ENCODE data around the gene WNT11. TPM values are rescaled to one million over a fixed set of nuclear protein-coding genes. Genes with fewer than 3 reads are reported as not detected.

Gene WNT11
- polyA plus RNA-seq, 1 experiment: not detected

DNA sequence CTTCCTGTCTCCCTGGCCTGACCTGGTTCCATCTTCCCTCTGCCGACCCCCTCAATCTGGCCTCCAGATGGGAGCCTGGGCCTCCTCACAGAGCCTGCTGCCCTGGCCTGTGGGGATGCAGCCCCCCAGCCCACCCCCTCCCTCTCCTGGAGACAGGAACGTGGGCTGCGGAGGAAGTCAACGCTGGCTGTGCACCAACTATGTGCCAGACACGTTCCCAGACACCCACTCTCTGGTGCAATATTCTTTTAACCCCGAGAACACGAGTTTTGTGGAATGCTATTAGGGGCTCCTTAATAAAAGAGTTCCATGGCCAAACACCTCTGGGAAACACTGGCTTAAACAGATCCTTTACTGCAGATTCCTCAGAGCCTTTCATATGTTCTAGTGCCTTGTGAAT is 15.9 kb downstream of the WNT11 start:
- TF ChIP-seq, protein P1, sequence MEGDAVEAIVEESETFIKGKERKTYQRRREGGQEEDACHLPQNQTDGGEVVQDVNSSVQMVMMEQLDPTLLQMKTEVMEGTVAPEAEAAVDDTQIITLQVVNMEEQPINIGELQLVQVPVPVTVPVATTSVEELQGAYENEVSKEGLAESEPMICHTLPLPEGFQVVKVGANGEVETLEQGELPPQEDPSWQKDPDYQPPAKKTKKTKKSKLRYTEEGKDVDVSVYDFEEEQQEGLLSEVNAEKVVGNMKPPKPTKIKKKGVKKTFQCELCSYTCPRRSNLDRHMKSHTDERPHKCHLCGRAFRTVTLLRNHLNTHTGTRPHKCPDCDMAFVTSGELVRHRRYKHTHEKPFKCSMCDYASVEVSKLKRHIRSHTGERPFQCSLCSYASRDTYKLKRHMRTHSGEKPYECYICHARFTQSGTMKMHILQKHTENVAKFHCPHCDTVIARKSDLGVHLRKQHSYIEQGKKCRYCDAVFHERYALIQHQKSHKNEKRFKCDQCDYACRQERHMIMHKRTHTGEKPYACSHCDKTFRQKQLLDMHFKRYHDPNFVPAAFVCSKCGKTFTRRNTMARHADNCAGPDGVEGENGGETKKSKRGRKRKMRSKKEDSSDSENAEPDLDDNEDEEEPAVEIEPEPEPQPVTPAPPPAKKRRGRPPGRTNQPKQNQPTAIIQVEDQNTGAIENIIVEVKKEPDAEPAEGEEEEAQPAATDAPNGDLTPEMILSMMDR (IDR thresholded peaks at IDR 0.05; ENCODE audit: low read depth, low read length): no peak
- DNase-seq (ENCODE audit: low read depth, low spot score): no peak
- ChIA-PET POLR2A (no interaction called here), CTCF (interaction anchor here (0.6 to 1.6 kb wide), 3 partner anchors 15 to 80 kb away, joined by 3 to 6 read pairs (median 4); no protein-coding TSS in a partner anchor)
- Histone ChIP-seq H3K9me3 (ENCODE audit: control insufficient read depth, insufficient read depth, low read length) (no peaks in the 10 kb centered on the region), H3K4me3 (ENCODE audit: low read depth, low read length) (no peak overlapping the region), H3K27ac (ENCODE audit: low read depth, low read length) (no peak overlapping the region), H3K27me3 (ENCODE audit: control insufficient read depth, insufficient read depth, low read length) (peaks cover 28% of the 10 kb centered on the region)

DNA sequence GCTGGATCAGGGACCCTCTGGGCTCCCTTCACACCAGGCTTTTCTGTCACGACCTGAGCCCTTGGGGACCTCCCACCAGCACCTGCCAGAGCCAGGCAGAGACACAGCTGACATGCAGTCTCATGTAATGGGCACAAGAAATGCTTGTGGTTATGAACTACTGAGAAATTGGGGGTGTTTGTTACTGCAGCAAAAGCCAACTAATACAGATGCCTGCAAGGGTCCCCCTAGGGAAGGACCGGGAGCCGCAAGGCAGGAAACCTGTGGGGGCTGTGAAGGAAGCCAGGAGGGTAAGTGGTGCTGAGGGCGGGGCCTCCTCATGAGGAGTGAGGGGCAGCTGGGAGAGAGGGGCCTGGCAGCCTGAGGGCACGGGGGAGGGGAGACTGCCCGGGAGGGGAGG is 16.6 kb downstream of the WNT11 start:
- Histone ChIP-seq H3K27ac (ENCODE audit: low read depth, low read length) (no peak overlapping the region), H3K4me3 (ENCODE audit: low read depth, low read length) (no peak overlapping the region), H3K9me3 (ENCODE audit: control insufficient read depth, insufficient read depth, low read length) (no peaks in the 10 kb centered on the region), H3K27me3 (ENCODE audit: control insufficient read depth, insufficient read depth, low read length) (peaks cover 24% of the 10 kb centered on the region)
- TF ChIP-seq, protein P1 (IDR thresholded peaks at IDR 0.05; ENCODE audit: low read depth, low read length): no peak
- ChIA-PET CTCF (interaction anchor here (1.6 kb wide), 1 partner anchor 37 kb away, joined by 6 read pairs; no protein-coding TSS in a partner anchor), POLR2A (no interaction called here)
- no peak for DNase-seq (ENCODE audit: low read depth, low spot score)

GRCh38 chr11:76188873-76189272 is 17.4 kb downstream of the WNT11 start:
- no peak for DNase-seq (ENCODE audit: low read depth, low spot score)
- Histone ChIP-seq H3K27me3 (ENCODE audit: control insufficient read depth, insufficient read depth, low read length) (peaks cover 26% of the 10 kb centered on the region), H3K9me3 (ENCODE audit: control insufficient read depth, insufficient read depth, low read length) (no peaks in the 10 kb centered on the region), H3K27ac (ENCODE audit: low read depth, low read length) (no peak overlapping the region), H3K4me3 (ENCODE audit: low read depth, low read length) (no peak overlapping the region)
- TF ChIP-seq, protein P1 (IDR thresholded peaks at IDR 0.05; ENCODE audit: low read depth, low read length): no peak
- POLR2A ChIA-PET: no interaction called here
- CTCF ChIA-PET: no interaction called here

GRCh38 chr11:76186776-76187279 is 19.5 kb downstream of the WNT11 start:
- POLR2A ChIA-PET: no interaction called here
- Histone ChIP-seq H3K9me3 (ENCODE audit: control insufficient read depth, insufficient read depth, low read length) (no peaks in the 10 kb centered on the region), H3K27me3 (ENCODE audit: control insufficient read depth, insufficient read depth, low read length) (peaks cover 22% of the 10 kb centered on the region), H3K27ac (ENCODE audit: low read depth, low read length) (no peak overlapping the region), H3K4me3 (ENCODE audit: low read depth, low read length) (no peak overlapping the region)
- no peak for DNase-seq (ENCODE audit: low read depth, low spot score)
- TF ChIP-seq, protein P1 (IDR thresholded peaks at IDR 0.05; ENCODE audit: low read depth, low read length): no peak
- CTCF ChIA-PET: interaction anchor here (0.9 to 1.5 kb wide), 4 partner anchors 20 to 289 kb away, joined by 3 to 12 read pairs (median 8); no protein-coding TSS in a partner anchor

DNA sequence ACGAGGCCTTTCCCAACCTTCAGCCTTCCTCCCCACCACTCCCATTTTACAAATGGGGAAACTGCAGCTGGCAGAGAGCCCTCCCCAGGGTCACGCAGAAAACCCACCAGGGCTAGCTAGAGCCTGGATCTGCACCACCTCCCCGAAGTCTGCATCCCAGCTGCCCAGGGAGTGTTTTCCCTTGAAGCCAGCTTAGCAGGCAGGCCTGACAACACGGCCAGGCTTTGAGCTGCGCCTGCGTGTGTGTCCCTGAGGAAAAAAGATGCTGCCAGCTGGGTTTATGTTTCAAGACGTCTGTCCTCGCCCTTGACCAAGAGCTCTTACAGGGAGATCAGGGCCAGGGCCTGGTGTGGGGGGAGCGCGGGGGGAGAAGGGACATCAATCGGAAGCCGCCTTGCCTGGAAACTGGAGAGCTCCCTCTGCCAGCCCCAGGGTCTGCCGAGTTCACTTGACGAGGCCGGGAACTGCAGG is 20.3 kb downstream of the WNT11 start:
- TF ChIP-seq, protein P1 (IDR thresholded peaks at IDR 0.05; ENCODE audit: low read depth, low read length): no peak
- POLR2A ChIA-PET: no interaction called here
- H3K27me3 ChIP-seq (ENCODE audit: control insufficient read depth, insufficient read depth, low read length): peaks cover 17% of the 10 kb centered on the region
- CTCF ChIA-PET: interaction anchor here (0.9 to 1.5 kb wide), 6 partner anchors 21 to 305 kb away, joined by 3 to 12 read pairs (median 5); no protein-coding TSS in a partner anchor
- DNase-seq (ENCODE audit: low read depth, low spot score): no peak
- no peak overlapping the region for H3K27ac ChIP-seq (ENCODE audit: low read depth, low read length)
- no peak overlapping the region for H3K4me3 ChIP-seq (ENCODE audit: low read depth, low read length)
- H3K9me3 ChIP-seq (ENCODE audit: control insufficient read depth, insufficient read depth, low read length): no peaks in the 10 kb centered on the region

Data from AG04450 (cell line).